ENCODE results near the gene SAPCD1.

The SAPCD1 gene

DNA sequence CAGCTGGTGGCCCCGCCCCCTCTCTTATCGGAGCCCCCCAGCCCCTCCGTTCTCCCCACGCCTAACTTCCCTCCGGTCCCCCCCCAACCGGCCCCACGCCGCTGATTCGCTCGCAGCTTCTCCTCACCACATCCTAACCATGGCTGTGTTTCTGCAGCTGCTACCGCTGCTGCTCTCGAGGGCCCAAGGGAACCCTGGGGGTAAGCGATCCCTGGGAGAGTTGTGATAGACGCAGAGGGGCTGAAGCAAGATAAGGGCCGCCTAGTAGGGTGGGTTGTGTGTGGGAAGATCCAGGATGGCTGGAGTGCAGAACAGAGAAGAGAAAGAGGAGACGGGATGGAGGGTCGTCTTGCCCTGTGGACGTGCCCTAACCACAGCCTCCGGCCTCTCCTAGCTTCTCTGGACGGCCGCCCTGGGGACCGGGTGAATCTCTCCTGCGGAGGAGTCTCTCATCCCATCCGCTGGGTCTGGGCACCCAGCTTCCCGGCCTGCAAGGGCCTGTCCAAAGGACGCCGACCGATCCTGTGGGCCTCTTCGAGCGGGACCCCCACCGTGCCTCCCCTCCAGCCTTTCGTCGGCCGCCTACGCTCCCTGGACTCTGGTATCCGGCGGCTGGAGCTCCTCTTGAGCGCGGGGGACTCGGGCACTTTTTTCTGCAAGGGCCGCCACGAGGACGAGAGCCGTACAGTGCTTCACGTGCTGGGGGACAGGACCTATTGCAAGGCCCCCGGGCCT is 39.0 kb upstream of the SAPCD1 start, which contains the start of gene MPIG6B:
Gene MPIG6B (plus strand): TSS at position 129 of the 735 bp plus-strand sequence. CDS start 11 bp downstream, at position 140.
- Histone ChIP-seq H3K9me3 (ENCODE audit: insufficient read depth, low read depth, low read length) (no peaks in the 10 kb centered on the region), H3K36me3 (ENCODE audit: insufficient read depth, low read length) (peaks cover 26% of the 10 kb centered on the region), H3K4me3 (ENCODE audit: low read length) (no peak within 1 kb of the TSS), H3K27me3 (ENCODE audit: insufficient read depth, low read length) (no peaks in the 10 kb centered on the region), H3K9ac (ENCODE audit: low read depth, low read length) (no peak within 1 kb of the TSS), H3K27ac (ENCODE audit: low read depth, low read length) (no peak within 1 kb of the TSS), H3K4me1 (ENCODE audit: insufficient read depth, low read length) (peaks cover 4% of the 10 kb centered on the region; the same call in 1 of the 2 replicates)
- 90% methylated on average over 46 of the region's 46 CpGs for WGBS

DNA sequence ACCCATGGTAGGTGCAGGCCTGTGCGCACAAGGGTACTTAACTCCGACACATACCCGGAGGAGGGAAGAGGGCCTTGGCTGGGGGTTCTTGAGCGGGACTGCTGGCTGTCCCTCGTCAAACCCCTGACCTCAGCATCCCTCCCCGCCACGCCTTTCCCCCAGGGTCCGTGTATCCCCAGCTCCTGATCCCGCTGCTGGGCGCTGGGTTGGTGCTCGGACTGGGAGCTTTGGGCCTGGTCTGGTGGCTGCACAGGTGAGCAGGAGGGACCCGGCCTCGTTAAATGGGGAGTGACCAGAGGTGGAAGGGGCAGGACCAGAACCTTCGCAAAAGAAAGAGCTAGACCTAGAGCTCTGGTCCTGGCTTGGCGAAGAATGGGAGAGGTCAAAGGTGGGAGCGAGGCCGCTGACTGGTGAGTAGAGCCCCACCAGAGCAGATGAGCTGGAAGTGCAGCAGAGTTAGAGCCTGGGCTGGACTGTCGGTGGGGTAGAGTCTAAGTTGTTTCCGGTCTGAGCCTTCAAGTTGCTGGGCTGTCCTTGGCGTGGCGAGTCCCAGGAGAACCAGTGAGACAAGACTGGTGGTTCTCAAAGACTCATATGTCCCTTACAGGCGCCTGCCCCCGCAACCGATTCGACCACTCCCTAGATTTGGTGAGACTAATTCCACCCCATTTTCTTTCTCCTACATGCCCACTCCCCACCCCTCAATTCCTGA is 38.3 kb upstream of the SAPCD1 start:
- H3K4me3 ChIP-seq (ENCODE audit: low read length) = no peak overlapping the region
- H3K9ac ChIP-seq (ENCODE audit: low read depth, low read length) = no peak overlapping the region
- 94% methylated on average over 25 of the region's 25 CpGs for WGBS
- H3K9me3 ChIP-seq (ENCODE audit: insufficient read depth, low read depth, low read length) = no peaks in the 10 kb centered on the region
- peaks cover 28% of the 10 kb centered on the region for H3K36me3 ChIP-seq (ENCODE audit: insufficient read depth, low read length)
- 0 out of 2 replicates have a peak, but pooled peaks cover 3% of the 10 kb centered on the region for H3K4me1 ChIP-seq (ENCODE audit: insufficient read depth, low read length)
- H3K27ac ChIP-seq (ENCODE audit: low read depth, low read length) = no peak overlapping the region
- no peaks in the 10 kb centered on the region for H3K27me3 ChIP-seq (ENCODE audit: insufficient read depth, low read length)

DNA sequence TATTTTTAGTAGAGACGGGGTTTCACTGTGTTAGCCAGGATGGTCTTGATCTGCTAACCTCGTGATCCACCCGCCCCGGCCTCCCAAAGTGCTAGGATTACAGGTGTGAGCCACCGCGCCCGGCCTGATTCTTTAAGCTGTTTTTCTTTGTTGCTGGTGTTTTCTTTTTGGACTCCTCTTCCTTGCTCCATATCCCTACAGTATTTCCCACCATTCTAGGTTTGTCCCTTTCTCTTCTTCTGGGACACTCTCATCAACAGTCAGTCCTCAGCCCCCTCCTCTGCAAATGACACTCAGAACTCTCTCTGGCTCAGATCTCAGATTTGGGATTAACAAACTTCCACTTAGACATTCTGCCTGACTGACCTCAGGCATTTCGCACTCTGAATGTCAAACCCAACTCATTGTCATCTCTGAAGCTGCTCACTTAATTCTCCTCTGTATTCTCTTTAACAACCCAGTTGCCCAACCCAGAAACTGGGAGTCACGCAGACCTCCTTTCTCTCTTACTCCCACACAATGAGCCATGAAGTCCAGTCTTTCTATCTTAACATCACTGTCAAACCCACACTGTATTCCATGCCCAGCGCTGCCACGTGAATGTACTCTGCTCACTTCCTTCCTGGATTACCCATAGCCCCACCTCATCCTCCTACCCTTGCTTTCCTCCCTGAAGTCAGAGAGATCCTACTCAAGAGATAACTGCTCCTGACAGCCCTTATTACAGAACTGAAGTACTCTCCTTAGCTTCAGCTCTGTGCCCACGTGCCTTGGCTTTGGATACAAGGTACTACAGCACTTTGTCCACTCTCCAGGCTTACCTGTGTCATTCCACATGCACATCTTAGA is 36.7 kb upstream of the SAPCD1 start:
- Histone ChIP-seq H3K4me1 (ENCODE audit: insufficient read depth, low read length) (peaks cover 7% of the 10 kb centered on the region; the same call in 1 of the 2 replicates), H3K4me3 (ENCODE audit: low read length) (no peak overlapping the region), H3K27me3 (ENCODE audit: insufficient read depth, low read length) (no peaks in the 10 kb centered on the region), H3K9me3 (ENCODE audit: insufficient read depth, low read depth, low read length) (no peaks in the 10 kb centered on the region), H3K36me3 (ENCODE audit: insufficient read depth, low read length) (peaks cover 32% of the 10 kb centered on the region), H3K27ac (ENCODE audit: low read depth, low read length) (no peak overlapping the region), H3K9ac (ENCODE audit: low read depth, low read length) (no peak overlapping the region)
- WGBS = 94% methylated on average over 12 of the region's 12 CpGs

DNA sequence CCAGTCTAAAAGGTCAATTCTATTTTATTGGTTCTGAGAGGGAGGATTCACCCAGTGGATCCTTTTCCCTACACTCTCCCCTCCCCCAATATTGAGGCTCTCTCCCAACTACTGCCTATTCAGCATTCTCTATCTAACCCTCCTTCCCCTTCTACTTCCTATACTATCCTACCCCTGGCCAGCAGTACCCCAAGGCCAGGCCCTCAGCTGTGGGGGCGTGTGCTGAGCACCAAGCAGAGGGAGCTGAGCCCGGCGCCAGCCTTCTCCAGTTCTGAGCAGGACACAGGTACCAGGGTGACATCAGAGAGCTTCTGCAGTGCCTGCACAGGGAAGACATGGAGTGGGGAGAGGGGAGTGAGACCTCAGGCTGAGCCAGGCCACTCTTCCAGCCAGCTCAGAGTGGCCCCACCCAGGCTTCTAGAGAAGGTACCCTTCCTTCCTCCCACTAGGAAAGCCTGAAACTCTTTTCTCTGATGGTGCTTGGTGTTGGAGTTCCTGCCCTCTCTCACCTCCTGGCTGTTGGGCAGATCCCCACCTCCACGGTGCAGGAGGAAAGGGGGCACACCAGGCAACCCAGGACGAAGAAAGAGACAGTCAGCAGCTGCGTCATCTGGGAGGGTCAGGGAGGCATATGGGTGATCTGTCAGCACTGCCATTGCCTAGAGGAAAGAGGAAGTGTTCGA is 35.3 kb upstream of the SAPCD1 start:
- 88% methylated on average over 7 of the region's 7 CpGs for WGBS
- Histone ChIP-seq H3K4me3 (ENCODE audit: low read length) (no peak overlapping the region), H3K27me3 (ENCODE audit: insufficient read depth, low read length) (no peaks in the 10 kb centered on the region), H3K36me3 (ENCODE audit: insufficient read depth, low read length) (peaks cover 45% of the 10 kb centered on the region), H3K9ac (ENCODE audit: low read depth, low read length) (no peak overlapping the region), H3K4me1 (ENCODE audit: insufficient read depth, low read length) (peaks cover 8% of the 10 kb centered on the region; the same call in 1 of the 2 replicates), H3K9me3 (ENCODE audit: insufficient read depth, low read depth, low read length) (no peaks in the 10 kb centered on the region), H3K27ac (ENCODE audit: low read depth, low read length) (no peak overlapping the region)

DNA sequence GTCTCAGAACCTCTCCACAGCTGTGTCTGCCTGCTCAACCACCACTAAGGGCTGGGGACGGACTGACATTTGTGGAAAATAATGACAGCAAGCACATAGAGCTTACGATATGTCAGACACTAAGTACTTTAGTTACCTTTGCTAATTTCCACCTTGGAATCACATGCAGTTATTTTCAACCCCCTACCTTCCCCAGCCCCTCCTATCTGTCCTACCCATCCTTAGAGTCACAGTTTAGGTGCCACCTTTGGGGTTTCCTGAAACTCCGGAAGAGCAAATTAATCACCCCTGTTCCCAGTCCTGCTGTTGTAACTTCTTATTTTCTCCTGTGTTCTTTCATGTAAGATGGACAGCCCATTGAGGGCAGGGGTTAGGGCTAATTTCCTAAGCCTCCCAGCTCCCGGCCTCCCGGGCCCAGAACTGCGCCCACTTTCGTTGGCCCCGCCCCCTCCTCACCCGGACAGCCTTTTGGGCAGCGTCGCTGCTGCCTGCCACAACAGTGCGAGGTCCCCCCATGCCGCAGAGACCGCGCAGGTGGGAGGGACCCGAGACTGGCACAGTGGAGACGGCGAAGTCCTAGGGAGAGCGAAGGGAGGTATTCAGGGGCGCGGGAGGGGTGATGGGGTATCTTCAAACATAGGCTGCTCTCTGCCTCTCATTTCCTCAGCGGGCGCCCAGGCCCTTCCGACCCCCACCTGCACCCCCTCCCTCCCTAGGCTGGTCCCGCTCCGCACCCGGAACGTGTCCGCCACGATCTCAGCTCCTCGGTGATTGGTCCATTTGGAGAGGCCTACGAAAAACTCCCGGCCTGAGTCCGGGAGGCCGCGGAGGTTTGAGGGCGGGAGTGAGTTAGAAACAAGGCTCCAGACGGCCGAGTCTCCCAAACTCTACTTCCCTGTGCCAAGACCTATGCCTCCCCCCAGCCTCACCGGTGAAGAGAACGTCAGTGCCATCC is 34.5 kb upstream of the SAPCD1 start:
- H3K4me1 ChIP-seq (ENCODE audit: insufficient read depth, low read length) = peaks cover 8% of the 10 kb centered on the region; the same call in 1 of the 2 replicates
- peaks cover 52% of the 10 kb centered on the region for H3K36me3 ChIP-seq (ENCODE audit: insufficient read depth, low read length)
- 93% methylated on average over 41 of the region's 41 CpGs for WGBS
- no peak overlapping the region for H3K27ac ChIP-seq (ENCODE audit: low read depth, low read length)
- H3K27me3 ChIP-seq (ENCODE audit: insufficient read depth, low read length) = no peaks in the 10 kb centered on the region
- H3K9me3 ChIP-seq (ENCODE audit: insufficient read depth, low read depth, low read length) = no peaks in the 10 kb centered on the region
- no peak overlapping the region for H3K9ac ChIP-seq (ENCODE audit: low read depth, low read length)
- peak overlapping the region; percentile 94; the same call in 1 of the 2 replicates for H3K4me3 ChIP-seq (ENCODE audit: low read length)

DNA sequence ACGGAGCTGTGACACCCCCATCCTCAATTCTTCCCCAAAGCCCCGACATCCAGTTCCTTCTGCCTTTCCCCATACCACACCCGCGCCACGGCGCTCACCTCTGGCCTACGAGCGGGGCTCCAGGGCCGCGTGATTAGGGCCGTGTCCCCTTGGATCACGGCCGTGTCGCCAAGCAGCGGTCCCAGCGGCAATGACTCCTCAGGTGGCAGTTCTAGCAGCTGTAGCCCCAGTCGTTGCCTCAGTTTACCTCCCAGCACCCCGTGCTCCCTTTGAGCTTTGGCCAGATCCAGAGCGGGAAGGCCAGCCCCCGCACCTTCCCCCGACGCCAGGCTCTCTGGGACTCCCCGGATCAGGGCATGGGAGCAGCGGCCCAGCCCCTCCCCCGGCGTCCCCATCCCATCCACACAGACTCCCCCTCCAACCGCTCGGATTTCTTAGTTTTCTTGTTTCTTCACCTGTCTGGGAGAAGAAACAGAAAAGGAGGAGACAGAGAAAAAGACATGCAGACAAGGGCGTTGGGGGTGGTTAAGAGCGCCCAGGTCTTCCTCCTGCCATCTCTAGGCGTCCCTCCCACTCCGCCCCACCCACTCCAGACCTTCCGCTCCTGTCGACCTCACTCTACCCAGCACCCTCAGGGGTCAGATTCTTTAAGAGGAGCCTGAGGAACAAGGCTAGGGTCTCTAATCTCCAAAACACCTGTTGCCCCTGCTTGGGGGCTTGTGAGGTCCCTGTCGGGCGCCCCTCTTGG is 33.5 kb upstream of the SAPCD1 start, which contains the start of gene DDAH2:
Gene DDAH2 (minus strand): TSS at position 533 of the 748 bp plus-strand sequence. CDS start 138 bp downstream, at position 395.
- Histone ChIP-seq H3K4me3 (ENCODE audit: low read length) (peak within 1 kb of the TSS; percentile 94), H3K9me3 (ENCODE audit: insufficient read depth, low read depth, low read length) (no peaks in the 10 kb centered on the region), H3K27ac (ENCODE audit: low read depth, low read length) (peak within 1 kb of the TSS; percentile 84; the same call in 1 of the 2 replicates), H3K36me3 (ENCODE audit: insufficient read depth, low read length) (peaks cover 62% of the 10 kb centered on the region), H3K4me1 (ENCODE audit: insufficient read depth, low read length) (peaks cover 8% of the 10 kb centered on the region; the same call in 1 of the 2 replicates), H3K27me3 (ENCODE audit: insufficient read depth, low read length) (no peaks in the 10 kb centered on the region), H3K9ac (ENCODE audit: low read depth, low read length) (peak within 1 kb of the TSS; percentile 80)
- 41% methylated on average over 36 of the region's 36 CpGs for WGBS

DNA sequence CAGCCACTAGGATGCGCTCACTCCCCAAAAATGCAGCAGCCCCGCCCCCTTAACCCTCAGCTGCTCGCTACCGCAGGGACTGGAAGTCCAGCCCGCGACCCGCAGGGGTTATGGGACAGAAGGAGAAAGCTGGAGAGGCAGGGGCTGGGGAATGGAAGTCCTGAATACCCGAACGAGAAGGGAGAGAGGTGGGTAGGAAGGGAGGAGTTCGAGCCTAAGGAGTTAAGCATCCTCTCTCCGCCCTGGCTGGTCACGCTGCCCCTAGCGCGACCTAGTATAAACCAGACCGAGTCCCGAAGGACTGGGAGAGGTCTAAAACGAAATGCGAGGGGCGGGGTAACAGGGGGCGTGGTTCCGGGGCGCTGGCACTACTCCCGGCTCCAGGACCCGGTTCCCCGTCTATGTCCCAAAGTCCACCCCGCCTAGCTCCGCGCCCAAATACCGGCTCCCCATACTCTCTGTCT is 32.9 kb upstream of the SAPCD1 start:
- WGBS = under 1% methylated on average over 29 of the region's 29 CpGs
- peak overlapping the region; percentile 80 for H3K9ac ChIP-seq (ENCODE audit: low read depth, low read length)
- H3K9me3 ChIP-seq (ENCODE audit: insufficient read depth, low read depth, low read length) = no peaks in the 10 kb centered on the region
- H3K4me3 ChIP-seq (ENCODE audit: low read length) = peak overlapping the region; percentile 94
- no peaks in the 10 kb centered on the region for H3K27me3 ChIP-seq (ENCODE audit: insufficient read depth, low read length)
- H3K27ac ChIP-seq (ENCODE audit: low read depth, low read length) = peak overlapping the region; percentile 84; the same call in 1 of the 2 replicates
- H3K4me1 ChIP-seq (ENCODE audit: insufficient read depth, low read length) = peaks cover 14% of the 10 kb centered on the region
- H3K36me3 ChIP-seq (ENCODE audit: insufficient read depth, low read length) = peaks cover 66% of the 10 kb centered on the region

DNA sequence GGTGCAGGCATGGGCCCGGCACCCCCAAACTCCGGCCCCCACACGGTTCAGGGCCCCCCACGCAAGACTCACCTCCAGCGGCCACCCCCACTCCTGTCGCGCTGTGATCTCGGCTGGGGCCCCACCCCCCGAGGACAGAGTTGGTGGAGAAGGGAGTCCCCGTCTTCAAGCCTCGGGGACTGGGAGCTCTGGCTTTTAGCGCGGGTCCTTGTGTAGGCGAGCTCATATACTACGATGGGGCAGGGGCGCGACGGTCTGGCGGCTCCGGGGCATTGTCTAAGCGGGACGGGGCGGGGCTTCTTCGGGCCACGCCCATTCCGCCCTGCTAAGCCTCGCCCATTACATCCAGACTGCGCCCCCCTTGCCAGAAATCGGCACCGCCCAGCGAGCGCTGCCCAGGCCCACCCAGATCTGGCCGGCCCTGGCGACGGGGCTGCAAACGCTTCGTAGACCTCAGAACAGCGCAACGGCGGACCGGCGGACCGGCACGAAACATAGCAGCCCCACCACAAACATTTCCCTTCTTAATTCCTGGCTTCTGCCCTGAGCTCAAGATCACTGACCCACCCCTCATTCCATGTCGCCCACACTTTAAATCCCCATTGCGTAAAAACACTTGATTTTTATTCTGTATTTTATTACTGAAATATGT is 32.4 kb upstream of the SAPCD1 start:
- Histone ChIP-seq H3K9me3 (ENCODE audit: insufficient read depth, low read depth, low read length) (no peaks in the 10 kb centered on the region), H3K4me3 (ENCODE audit: low read length) (peak overlapping the region; percentile 94), H3K4me1 (ENCODE audit: insufficient read depth, low read length) (peaks cover 14% of the 10 kb centered on the region), H3K27me3 (ENCODE audit: insufficient read depth, low read length) (no peaks in the 10 kb centered on the region), H3K27ac (ENCODE audit: low read depth, low read length) (peak overlapping the region; percentile 84; the same call in 1 of the 2 replicates), H3K9ac (ENCODE audit: low read depth, low read length) (peak overlapping the region; percentile 80), H3K36me3 (ENCODE audit: insufficient read depth, low read length) (peaks cover 66% of the 10 kb centered on the region)
- under 1% methylated on average over 45 of the region's 46 CpGs for WGBS

DNA sequence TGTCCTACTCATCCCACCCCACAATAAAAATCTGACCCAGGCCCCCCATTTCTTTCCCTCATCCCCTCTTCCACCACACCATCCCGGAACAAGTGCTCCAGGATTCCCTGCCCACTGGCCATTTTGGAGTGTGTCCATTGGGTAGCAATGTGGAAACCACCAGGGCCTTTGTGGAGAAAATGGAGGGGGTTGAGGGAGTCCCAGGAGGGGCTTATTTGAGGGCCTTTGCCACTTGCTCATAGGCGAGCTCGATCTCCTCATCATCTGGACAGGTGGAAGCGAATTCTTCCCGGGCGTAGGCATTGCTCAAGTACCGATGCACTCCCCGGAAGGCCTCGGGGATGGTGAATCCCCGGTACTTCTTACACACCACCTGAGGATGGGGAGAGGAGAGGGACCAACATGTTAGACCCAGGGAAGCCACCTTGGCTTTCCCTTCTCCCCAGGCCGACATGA is 31.8 kb upstream of the SAPCD1 start:
- Histone ChIP-seq H3K9ac (ENCODE audit: low read depth, low read length) (no peak overlapping the region), H3K4me3 (ENCODE audit: low read length) (peak overlapping the region; percentile 94), H3K9me3 (ENCODE audit: insufficient read depth, low read depth, low read length) (no peaks in the 10 kb centered on the region), H3K27me3 (ENCODE audit: insufficient read depth, low read length) (no peaks in the 10 kb centered on the region), H3K27ac (ENCODE audit: low read depth, low read length) (peak overlapping the region; percentile 32; the same call in 1 of the 2 replicates), H3K36me3 (ENCODE audit: insufficient read depth, low read length) (peaks cover 65% of the 10 kb centered on the region), H3K4me1 (ENCODE audit: insufficient read depth, low read length) (peaks cover 14% of the 10 kb centered on the region)
- WGBS = 82% methylated on average over 11 of the region's 11 CpGs
